WTC11 (cell line): ENCODE data around the gene DDC.

Experiments
- CREB1 ChIP-seq: sonication (generic); formaldehyde crosslinking; IDR thresholded peaks from 2 replicates; pipeline ENCODE4 v1.8.0; 2023; ENCODE audit warnings: mild to moderate bottlenecking, missing genetic modification reagents
- CTCF ChIP-seq: fragments of 200-600 bp; IDR thresholded peaks from 2 replicates; pipeline ENCODE4 v1.8.0; 2022; ENCODE audit warnings: antibody characterized with exemption
- ERG ChIP-seq: fragments of 250-450 bp; sonication (Bioruptor Pico); IDR thresholded peaks from 2 replicates; pipeline ENCODE4 v1.8.0; 2021; ENCODE audit warnings: mild to moderate bottlenecking
- MAX ChIP-seq: sonication (generic); formaldehyde crosslinking; IDR thresholded peaks from 2 replicates; pipeline ENCODE4 v1.8.0; 2022; ENCODE audit warnings: mild to moderate bottlenecking, missing genetic modification reagents
- TCF7 ChIP-seq: sonication (generic); formaldehyde crosslinking; IDR thresholded peaks from 2 replicates; pipeline ENCODE4 v1.8.0; 2022; ENCODE audit warnings: mild to moderate bottlenecking, low read depth, missing genetic modification reagents, moderate library complexity
- USF1 ChIP-seq: sonication (generic); formaldehyde crosslinking; IDR thresholded peaks from 2 replicates; pipeline ENCODE4 v1.8.0; 2022; ENCODE audit warnings: mild to moderate bottlenecking, missing genetic modification reagents
- ZNF317 ChIP-seq: sonication (generic); formaldehyde crosslinking; IDR thresholded peaks from 2 replicates; pipeline ENCODE4 v1.8.1; 2023; ENCODE audit warnings: low read depth, mild to moderate bottlenecking, moderate library complexity, missing genetic modification reagents, borderline replicate concordance

- no peak for TF ChIP-seq MAX (CRISPR knock-in tag)
- no peak for TF ChIP-seq CTCF
- no peak for TF ChIP-seq USF1 (CRISPR knock-in tag)
- no peak for TF ChIP-seq TCF7
- TF ChIP-seq CREB1, result no peak
- no peak for TF ChIP-seq ERG (CRISPR knock-in tag)
- no peak for TF ChIP-seq ZNF317 (CRISPR knock-in tag)
Measured at GRCh38 chr7:50553973-50554372, 11.2 kb downstream of the DDC start.
